ENCODE results near the gene ACSF3.

- TF ChIP-seq, protein P1, sequence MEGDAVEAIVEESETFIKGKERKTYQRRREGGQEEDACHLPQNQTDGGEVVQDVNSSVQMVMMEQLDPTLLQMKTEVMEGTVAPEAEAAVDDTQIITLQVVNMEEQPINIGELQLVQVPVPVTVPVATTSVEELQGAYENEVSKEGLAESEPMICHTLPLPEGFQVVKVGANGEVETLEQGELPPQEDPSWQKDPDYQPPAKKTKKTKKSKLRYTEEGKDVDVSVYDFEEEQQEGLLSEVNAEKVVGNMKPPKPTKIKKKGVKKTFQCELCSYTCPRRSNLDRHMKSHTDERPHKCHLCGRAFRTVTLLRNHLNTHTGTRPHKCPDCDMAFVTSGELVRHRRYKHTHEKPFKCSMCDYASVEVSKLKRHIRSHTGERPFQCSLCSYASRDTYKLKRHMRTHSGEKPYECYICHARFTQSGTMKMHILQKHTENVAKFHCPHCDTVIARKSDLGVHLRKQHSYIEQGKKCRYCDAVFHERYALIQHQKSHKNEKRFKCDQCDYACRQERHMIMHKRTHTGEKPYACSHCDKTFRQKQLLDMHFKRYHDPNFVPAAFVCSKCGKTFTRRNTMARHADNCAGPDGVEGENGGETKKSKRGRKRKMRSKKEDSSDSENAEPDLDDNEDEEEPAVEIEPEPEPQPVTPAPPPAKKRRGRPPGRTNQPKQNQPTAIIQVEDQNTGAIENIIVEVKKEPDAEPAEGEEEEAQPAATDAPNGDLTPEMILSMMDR (IDR thresholded peaks at IDR 0.05; ENCODE audit: low read depth, low read length) = no peak
- no peak for TF ChIP-seq POLR2A (IDR thresholded peaks at IDR 0.05; ENCODE audit: extremely low read depth, insufficient read length)
- TF ChIP-seq MAX (IDR thresholded peaks at IDR 0.05; ENCODE audit: low read depth, low read length) = no peak
- TF ChIP-seq MYC (IDR thresholded peaks at IDR 0.05; ENCODE audit: low read depth, low read length) = no peak
Measured at GRCh38 chr16:89071686-89072547, 21.7 kb upstream of the ACSF3 start.
